HG02610 (cell line): ENCODE results near the gene RBMX.
"Not testable (repeated sequence)": the region's sequence is repeated elsewhere in the genome, so short reads cannot be mapped to it uniquely, and the experiment has no call there.

Experiments used
- ATAC-seq: cut with Tn5 transposase; IDR thresholded peaks from one replicate; pipeline ENCODE4 v1.9.1; 2021; ENCODE audit warnings: mild to moderate bottlenecking, moderate library complexity; ENCODE audit not compliant: unreplicated experiment

RBMX gene

GRCh38 chrX:136880452-136881013 is at the start of gene RBMX:
RBMX (minus strand) TSS chrX:136880725; CDS start chrX:136879427, 1,298 bp downstream.
- ATAC-seq = peak; percentile 98

GRCh38 chrX:136921438-136921837 is 40.9 kb upstream of the RBMX start:
- ATAC-seq = not testable (repeated sequence)

- no peak for ATAC-seq
Measured at GRCh38 chrX:136920001-136920400, 39.5 kb upstream of the RBMX start.

GRCh38 chrX:136916827-136917226 is 36.3 kb upstream of the RBMX start:
- ATAC-seq = no peak

- ATAC-seq = not testable (repeated sequence)
Measured at GRCh38 chrX:136911661-136912060, 31.1 kb upstream of the RBMX start.

GRCh38 chrX:136911253-136911652 is 30.7 kb upstream of the RBMX start:
- no peak for ATAC-seq

- ATAC-seq = no peak
Measured at GRCh38 chrX:136910565-136911035, 30.1 kb upstream of the RBMX start.

- peak; percentile 81 for ATAC-seq
Measured at GRCh38 chrX:136909706-136910564, 29.4 kb upstream of the RBMX start.

GRCh38 chrX:136909119-136909705 is 28.7 kb upstream of the RBMX start:
- ATAC-seq = peak; percentile 54

- no peak for ATAC-seq
Measured at GRCh38 chrX:136907621-136908020, 27.1 kb upstream of the RBMX start.

- ATAC-seq = no peak
Measured at GRCh38 chrX:136906921-136907510, 26.5 kb upstream of the RBMX start.

- ATAC-seq = not testable (repeated sequence)
Measured at GRCh38 chrX:136904067-136904466, 23.5 kb upstream of the RBMX start.

GRCh38 chrX:136900071-136900470 is 19.5 kb upstream of the RBMX start:
- not testable (repeated sequence) for ATAC-seq

GRCh38 chrX:136899221-136899620 is 18.7 kb upstream of the RBMX start:
- no peak for ATAC-seq

- not testable (repeated sequence) for ATAC-seq
Measured at GRCh38 chrX:136898752-136899151, 18.2 kb upstream of the RBMX start.

GRCh38 chrX:136896121-136896914 is 15.8 kb upstream of the RBMX start:
- ATAC-seq = no peak

- no peak for ATAC-seq
Measured at GRCh38 chrX:136892412-136892811, 11.9 kb upstream of the RBMX start.

GRCh38 chrX:136890596-136890995 is 10.1 kb upstream of the RBMX start:
- not testable (repeated sequence) for ATAC-seq

GRCh38 chrX:136889269-136889668 is 8.7 kb upstream of the RBMX start:
- ATAC-seq = no peak

GRCh38 chrX:136880003-136880451 is 498 bp downstream of the RBMX start:
- ATAC-seq = peak; percentile 15
